Measurements from ENCODE around the gene VWDE. TPM values are rescaled to one million over a fixed set of nuclear protein-coding genes. Genes with fewer than 3 reads are reported as not detected.

VWDE gene
- total and polyA plus RNA-seq, 12 donors, result 0.05 to 0.37 (median 0.07) TPM; not detected in 9

- intact Hi-C loops (cut with DNase I), result no loop called here
Measured at GRCh38 chr7:12315049-12315448, 88.6 kb downstream of the VWDE start.

DNA sequence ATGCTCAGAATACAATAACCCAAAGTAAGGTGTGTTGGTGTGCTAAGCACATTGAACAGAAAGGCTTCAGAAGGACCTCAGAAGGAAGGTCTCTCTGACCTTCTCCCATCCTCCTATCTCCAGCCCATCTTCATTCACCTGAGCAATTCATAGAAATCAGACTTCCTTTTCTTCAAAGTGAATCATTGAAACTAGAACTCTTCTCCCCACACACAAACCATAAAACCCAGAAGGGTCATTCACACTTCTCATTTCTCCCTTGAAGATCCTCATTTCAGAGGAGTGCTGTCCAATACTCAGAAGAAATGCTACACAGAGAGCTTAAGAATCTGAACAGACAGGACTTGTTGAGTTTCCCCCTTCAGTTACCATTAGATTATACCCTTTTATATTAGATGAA lies 89.5 kb downstream of the VWDE start:
- ATAC-seq, result no peak

More at GRCh38 chr7:12315049-12315448, 88.6 kb downstream of the VWDE start:
- no peak for ATAC-seq
- TF ChIP-seq, protein P1, sequence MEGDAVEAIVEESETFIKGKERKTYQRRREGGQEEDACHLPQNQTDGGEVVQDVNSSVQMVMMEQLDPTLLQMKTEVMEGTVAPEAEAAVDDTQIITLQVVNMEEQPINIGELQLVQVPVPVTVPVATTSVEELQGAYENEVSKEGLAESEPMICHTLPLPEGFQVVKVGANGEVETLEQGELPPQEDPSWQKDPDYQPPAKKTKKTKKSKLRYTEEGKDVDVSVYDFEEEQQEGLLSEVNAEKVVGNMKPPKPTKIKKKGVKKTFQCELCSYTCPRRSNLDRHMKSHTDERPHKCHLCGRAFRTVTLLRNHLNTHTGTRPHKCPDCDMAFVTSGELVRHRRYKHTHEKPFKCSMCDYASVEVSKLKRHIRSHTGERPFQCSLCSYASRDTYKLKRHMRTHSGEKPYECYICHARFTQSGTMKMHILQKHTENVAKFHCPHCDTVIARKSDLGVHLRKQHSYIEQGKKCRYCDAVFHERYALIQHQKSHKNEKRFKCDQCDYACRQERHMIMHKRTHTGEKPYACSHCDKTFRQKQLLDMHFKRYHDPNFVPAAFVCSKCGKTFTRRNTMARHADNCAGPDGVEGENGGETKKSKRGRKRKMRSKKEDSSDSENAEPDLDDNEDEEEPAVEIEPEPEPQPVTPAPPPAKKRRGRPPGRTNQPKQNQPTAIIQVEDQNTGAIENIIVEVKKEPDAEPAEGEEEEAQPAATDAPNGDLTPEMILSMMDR (IDR thresholded peaks at IDR 0.05), result no peak
- no peaks in the 10 kb centered on the region for H3K36me3 ChIP-seq
- H3K27me3 ChIP-seq, result no peaks in the 10 kb centered on the region
- H3K9me3 ChIP-seq, result no peaks in the 10 kb centered on the region
- no peak for DNase-seq
- no peaks in the 10 kb centered on the region for H3K4me1 ChIP-seq
- H3K4me3 ChIP-seq, result no peak overlapping the region
- no peak overlapping the region for H3K27ac ChIP-seq

DNA sequence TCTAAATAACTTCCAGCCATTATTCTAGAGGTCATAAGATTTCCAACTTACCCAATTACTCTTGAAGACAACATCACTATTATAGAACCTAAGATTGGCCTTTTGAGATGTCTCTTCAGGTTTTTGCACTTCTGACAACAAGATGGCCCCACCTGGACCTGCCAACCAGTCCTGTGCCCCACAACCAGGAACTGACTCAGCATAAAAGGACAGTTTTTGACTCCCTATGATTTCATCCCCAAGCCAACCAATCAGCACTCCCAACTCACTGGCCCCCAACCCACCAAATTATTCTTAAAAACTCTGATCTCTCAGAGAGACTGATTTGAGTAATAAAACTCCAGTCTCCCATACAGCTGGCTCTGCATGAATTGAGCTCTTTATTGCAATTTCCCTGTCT lies 98.2 kb downstream of the VWDE start:
- Histone ChIP-seq H3K9me3 (peaks cover 0 to 15% (median 0%) of the 10 kb centered on the region in 11 donors), H3K27me3 (peaks cover 0 to 2% (median 0%) of the 10 kb centered on the region in 7 donors), H3K36me3 (no peaks in the 10 kb centered on the region), H3K27ac (no peak overlapping the region), H3K4me3 (no peak overlapping the region), H3K4me1 (no peaks in the 10 kb centered on the region)
- no peak for DNase-seq
- TF ChIP-seq, protein P1 (IDR thresholded peaks at IDR 0.05), result no peak
- ATAC-seq, result no peak
- intact Hi-C loops (cut with DNase I), result no loop called here

More for the DNA sequence above, 89.5 kb downstream of the VWDE start:
- TF ChIP-seq, protein P1 (IDR thresholded peaks at IDR 0.05), result no peak
- DNase-seq, result no peak
- H3K4me1 ChIP-seq, result no peaks in the 10 kb centered on the region
- no peak overlapping the region for H3K27ac ChIP-seq
- no peaks in the 10 kb centered on the region for H3K36me3 ChIP-seq
- intact Hi-C loops (cut with DNase I), result no loop called here
- no peak overlapping the region for H3K4me3 ChIP-seq
- no peaks in the 10 kb centered on the region for H3K27me3 ChIP-seq
- no peaks in the 10 kb centered on the region for H3K9me3 ChIP-seq

- Histone ChIP-seq H3K36me3 (no peaks in the 10 kb centered on the region), H3K4me3 (no peak overlapping the region), H3K27me3 (no peaks in the 10 kb centered on the region), H3K4me1 (no peaks in the 10 kb centered on the region), H3K27ac (no peak overlapping the region), H3K9me3 (peaks cover 0 to 15% (median 0%) of the 10 kb centered on the region in 11 donors)
- TF ChIP-seq, protein P1 (IDR thresholded peaks at IDR 0.05), result no peak
- WGBS, 2 donors, result 58 to 69% methylated on average over 4 of the region's 4 CpGs
- ATAC-seq (no peak), DNase-seq (no peak)
- intact Hi-C loops (cut with DNase I), result no loop called here
Measured at GRCh38 chr7:12303495-12303894, 100.2 kb downstream of the VWDE start.
